DMS 273 treated with DMSO at 0.1 percent for 48 hours (cell line): ENCODE measurements around the gene ARID3A.
"Not testable (repeated sequence)": the region's sequence is repeated elsewhere in the genome, so short reads cannot be mapped to it uniquely, and the experiment has no call there.

Experiments
- DNase-seq: peaks from one replicate; lab custom pipeline; 2025; lab: John Stamatoyannopoulos, UW

The ARID3A gene

GRCh38 chr19:947707-948539 lies 22.1 kb downstream of the ARID3A start:
- no peak for DNase-seq

GRCh38 chr19:948842-949496 lies 23.1 kb downstream of the ARID3A start:
- no peak for DNase-seq

- DNase-seq: no peak
Measured at GRCh38 chr19:950352-951066, 24.7 kb downstream of the ARID3A start.

- no peak for DNase-seq
Measured at GRCh38 chr19:952049-952679, 26.3 kb downstream of the ARID3A start.

GRCh38 chr19:952680-953444 lies 27.0 kb downstream of the ARID3A start:
- DNase-seq: no peak

- no peak for DNase-seq
Measured at GRCh38 chr19:953445-954271, 27.8 kb downstream of the ARID3A start.

GRCh38 chr19:954272-954671 lies 28.4 kb downstream of the ARID3A start:
- no peak for DNase-seq

GRCh38 chr19:954672-955494 lies 29.0 kb downstream of the ARID3A start:
- DNase-seq: no peak

- DNase-seq: no peak
Measured at GRCh38 chr19:955803-956765, 30.2 kb downstream of the ARID3A start.

- DNase-seq: no peak
Measured at GRCh38 chr19:956766-957440, 31.1 kb downstream of the ARID3A start.

- not testable (repeated sequence) for DNase-seq
Measured at GRCh38 chr19:957578-957977, 31.7 kb downstream of the ARID3A start.

- no peak for DNase-seq
Measured at GRCh38 chr19:958967-959855, 33.4 kb downstream of the ARID3A start.

- DNase-seq: no peak
Measured at GRCh38 chr19:960020-960419, 34.2 kb downstream of the ARID3A start.

GRCh38 chr19:960601-960938 lies 34.7 kb downstream of the ARID3A start:
- no peak for DNase-seq

- no peak for DNase-seq
Measured at GRCh38 chr19:961866-962620, 36.2 kb downstream of the ARID3A start.

- DNase-seq: no peak
Measured at GRCh38 chr19:962683-963400, 37.0 kb downstream of the ARID3A start.
